A673 (cell line): ENCODE results near the gene ARHGDIB. TPM values are rescaled to one million over a fixed set of nuclear protein-coding genes. Genes with fewer than 3 reads are reported as not detected.

Experiments
- BruUV-seq: library from RNA; stranded (reverse); fragments of 400-500 nt; replicated peaks from 2 replicates; lab custom pipeline; 2021; lab: Mats Ljungman, UMichigan
- CTCF ChIA-PET: fragments of 300-600 bp; sonication (Branson Sonifier 250); formaldehyde crosslinking; loops from one replicate; lab custom pipeline; 2022; ENCODE audit warnings: antibody characterized with exemption; lab: Charles Lee
- POLR2A ChIA-PET: fragments of 300-600 bp; sonication (Branson Sonifier 250); formaldehyde crosslinking; loops from one replicate; lab custom pipeline; 2022; ENCODE audit warnings: antibody characterized with exemption; ENCODE audit not compliant: low non-redundant PET; lab: Charles Lee
- DNase-seq: peaks from one replicate; pipeline ENCODE4 v3.0.0-alpha.2; 2015; ENCODE audit warnings: low spot score
- H3K27ac ChIP-seq: fragments of 200-600 bp; sonication (generic); 2 replicates; pipeline ENCODE4 v1.5.1; 2016; ENCODE audit warnings: mixed run types, low read depth, mild to moderate bottlenecking, mixed read lengths, antibody characterized with exemption, low read length; ENCODE audit not compliant: poor library complexity, severe bottlenecking
- H3K27me3 ChIP-seq: fragments of 200-600 bp; sonication (generic); replicated peaks from 2 replicates; pipeline ENCODE4 v1.6.1; 2017; ENCODE audit warnings: mixed run types, low read depth, mild to moderate bottlenecking, mixed read lengths, antibody characterized with exemption, low read length; ENCODE audit not compliant: insufficient read depth, poor library complexity
- H3K36me3 ChIP-seq: fragments of 200-600 bp; sonication (generic); 2 replicates; pipeline ENCODE4 v1.6.1; 2016; ENCODE audit warnings: mixed run types, mild to moderate bottlenecking, mixed read lengths, antibody characterized with exemption, low read length; ENCODE audit not compliant: insufficient read depth, poor library complexity, severe bottlenecking
- H3K4me1 ChIP-seq: fragments of 200-600 bp; sonication (generic); 2 replicates; pipeline ENCODE4 v1.6.1; 2017; ENCODE audit warnings: mixed run types, mild to moderate bottlenecking, mixed read lengths, antibody characterized with exemption, low read length; ENCODE audit not compliant: insufficient read depth, poor library complexity, severe bottlenecking
- H3K4me3 ChIP-seq: fragments of 200-600 bp; sonication (generic); 2 replicates; pipeline ENCODE4 v1.5.1; 2016; ENCODE audit warnings: low read depth, mixed run types, mild to moderate bottlenecking, mixed read lengths, low read length; ENCODE audit not compliant: poor library complexity, severe bottlenecking
- H3K9me3 ChIP-seq: fragments of 200-600 bp; sonication (generic); 2 replicates; pipeline ENCODE4 v1.6.1; 2016; ENCODE audit warnings: mixed run types, low read depth, mild to moderate bottlenecking, mixed read lengths, antibody characterized with exemption, low read length; ENCODE audit not compliant: poor library complexity, severe bottlenecking
- CTCF ChIP-seq: fragments of 300-800, 200-600 bp; sonication (generic); conservative IDR thresholded peaks from 2 replicates; pipeline ENCODE4 v1.5.1; 2017; ENCODE audit warnings: low read depth, mild to moderate bottlenecking, antibody characterized with exemption, low read length, moderate library complexity, mixed read lengths
- EZH2 ChIP-seq: fragments of 200-600 bp; sonication (generic); IDR thresholded peaks from 2 replicates; pipeline ENCODE4 v1.6.1; 2017; ENCODE audit warnings: borderline replicate concordance, low read depth, mild to moderate bottlenecking, mixed read lengths, antibody characterized with exemption, low read length; ENCODE audit not compliant: poor library complexity, severe bottlenecking
- intact Hi-C: fragments of 100-400 bp; cut with micrococcal nuclease; formaldehyde crosslinking; loops from one replicate; pipeline ENCODE4 v1.10.0; 2022; ENCODE audit not compliant: unreplicated experiment
- total RNA-seq: library from RNA; stranded (reverse); gene quantifications from 2 replicates; pipeline ENCODE4 v1.2.3, GENCODE V29; 2021

The ARHGDIB gene
- total RNA-seq, 1 experiment from 2014 or later, result 122 TPM

GRCh38 chr12:14995583-14996425, 34.4 kb upstream of the ARHGDIB start:
- BruUV-seq, result no TSS peak
- Histone ChIP-seq H3K4me3 (no peak overlapping the region), H3K36me3 (no peaks in the 10 kb centered on the region), H3K4me1 (no peaks in the 10 kb centered on the region), H3K27me3 (no peaks in the 10 kb centered on the region), H3K9me3 (no peaks in the 10 kb centered on the region), H3K27ac (no peak overlapping the region)
- POLR2A ChIA-PET, result no interaction called here
- peak; percentile 71 for DNase-seq
- CTCF ChIA-PET, result interaction anchor here (0.6 to 2.1 kb wide), 15 partner anchors 13 to 1234 kb away, joined by 3 to 13 read pairs (median 5); partner anchors contain the start of genes ART4 and RERG
- TF ChIP-seq CTCF, result peak; percentile 73
- TF ChIP-seq EZH2, result no peak
- intact Hi-C loops, result loop anchor here (1.0 to 10.0 kb wide), 3 partner anchors 151 to 361 kb away; no protein-coding TSS in a partner anchor

GRCh38 chr12:14994610-14995009, 33.2 kb upstream of the ARHGDIB start:
- POLR2A ChIA-PET, result no interaction called here
- CTCF ChIA-PET, result interaction anchor here (0.7 to 2.1 kb wide), 3 partner anchors 147 to 329 kb away, joined by 3 to 13 read pairs (median 11); partner anchors contain the start of gene ART4
- H3K36me3 ChIP-seq, result no peaks in the 10 kb centered on the region
- intact Hi-C loops, result loop anchor here (10.0 kb wide), 1 partner anchor 360 kb away; no protein-coding TSS in a partner anchor
- no peak for TF ChIP-seq CTCF
- TF ChIP-seq EZH2, result no peak
- H3K4me3 ChIP-seq, result no peak overlapping the region
- no peaks in the 10 kb centered on the region for H3K4me1 ChIP-seq
- DNase-seq, result no peak
- no peaks in the 10 kb centered on the region for H3K9me3 ChIP-seq
- no peak overlapping the region for H3K27ac ChIP-seq
- no peaks in the 10 kb centered on the region for H3K27me3 ChIP-seq
- BruUV-seq, result no TSS peak

GRCh38 chr12:14993537-14994266, 32.3 kb upstream of the ARHGDIB start:
- no peak for DNase-seq
- no peak overlapping the region for H3K27ac ChIP-seq
- no peaks in the 10 kb centered on the region for H3K27me3 ChIP-seq
- no peaks in the 10 kb centered on the region for H3K36me3 ChIP-seq
- TF ChIP-seq EZH2 (no peak), CTCF (no peak)
- no peaks in the 10 kb centered on the region for H3K4me1 ChIP-seq
- BruUV-seq, result no TSS peak
- intact Hi-C loops, result loop anchor here (10.0 kb wide), 1 partner anchor 359 kb away; no protein-coding TSS in a partner anchor
- ChIA-PET POLR2A (no interaction called here), CTCF (no interaction called here)
- H3K9me3 ChIP-seq, result no peaks in the 10 kb centered on the region
- no peak overlapping the region for H3K4me3 ChIP-seq
